Fibroblast of lung (primary cell): ENCODE measurements around the gene IGLL1. TPM values are rescaled to one million over a fixed set of nuclear protein-coding genes. Genes with fewer than 3 reads are reported as not detected.

Source experiments
- DNase-seq, 2 donors: peaks; one replicate each; pipeline versions ENCODE4 v3.0.0 to v3.0.0-alpha.2; 2010; ENCODE audit warnings: low read depth in 2 of 2
- H2AFZ ChIP-seq: 2 replicates; pipeline ENCODE4 v1.5.1; 2012; ENCODE audit warnings: low read length, control low read depth, inconsistent platforms
- H3K27ac ChIP-seq: 2 replicates; pipeline ENCODE4 v1.5.1; 2011; ENCODE audit warnings: low read length, control low read depth; ENCODE audit not compliant: insufficient read depth
- H3K27me3 ChIP-seq: 2 replicates; pipeline ENCODE4 v1.5.1; 2011; ENCODE audit warnings: mild to moderate bottlenecking, low read length; ENCODE audit not compliant: control insufficient read depth, insufficient read depth
- H3K36me3 ChIP-seq: 2 replicates; pipeline ENCODE4 v1.5.1; 2011; ENCODE audit warnings: low read length; ENCODE audit not compliant: control insufficient read depth, insufficient read depth
- H3K4me1 ChIP-seq: 2 replicates; pipeline ENCODE4 v1.5.1; 2011; ENCODE audit warnings: low read length; ENCODE audit not compliant: control insufficient read depth, insufficient read depth; ENCODE audit errors: extremely low read depth
- H3K4me2 ChIP-seq: 2 replicates; pipeline ENCODE4 v1.5.1; 2011; ENCODE audit warnings: low read length, control low read depth; ENCODE audit not compliant: insufficient read depth; ENCODE audit errors: extremely low read depth
- H3K4me3 ChIP-seq, 4 experiments: fragments of 200-600 bp in 1 of 4; sonication (generic) in 1 of 4; replicated peaks in 1 of 4; 2 replicates each; pipeline ENCODE4 v1.5.1; 2011 to 2016; ENCODE audit warnings: low read length in 4 of 4, low read depth in 3 of 4, mild to moderate bottlenecking in 3 of 4, control low read depth in 2 of 4, inconsistent platforms in 1 of 4, mixed read lengths in 1 of 4; ENCODE audit not compliant: insufficient read depth in 1 of 4; ENCODE audit errors: control extremely low read depth in 1 of 4
- H3K79me2 ChIP-seq: 2 replicates; pipeline ENCODE4 v1.5.1; 2012; ENCODE audit warnings: mild to moderate bottlenecking, low read length, inconsistent platforms; ENCODE audit not compliant: control insufficient read depth, insufficient read depth
- H3K9ac ChIP-seq: 2 replicates; pipeline ENCODE4 v1.5.1; 2011; ENCODE audit warnings: mild to moderate bottlenecking, low read length, control low read depth; ENCODE audit not compliant: insufficient read depth
- H3K9me3 ChIP-seq: 2 replicates; pipeline ENCODE4 v1.5.1; 2012; ENCODE audit warnings: low read depth, low read length; ENCODE audit not compliant: control insufficient read depth, insufficient read depth
- H4K20me1 ChIP-seq: 2 replicates; pipeline ENCODE4 v1.5.1; 2011; ENCODE audit warnings: low read length; ENCODE audit not compliant: control insufficient read depth, insufficient read depth; ENCODE audit errors: extremely low read depth
- CTCF ChIP-seq, 2 donors: IDR thresholded peaks in 1 of 2; conservative IDR thresholded peaks in 1 of 2; 1 replicate in 1 of 2; 2 replicates in 1 of 2; pipeline ENCODE4 v1.5.1; 2011 to 2012; ENCODE audit warnings: low read length in 2 of 2, control low read depth in 1 of 2, inconsistent platforms in 1 of 2, low read depth in 1 of 2, mild to moderate bottlenecking in 1 of 2
- EZH2 ChIP-seq: IDR thresholded peaks from 2 replicates; pipeline ENCODE4 v1.5.1; 2012; ENCODE audit warnings: low read length, control low read depth, mild to moderate bottlenecking; ENCODE audit errors: missing control alignments
- polyA plus RNA-seq, 2 donors: library from polyadenylated mRNA; depleted of rRNA in 1 of 2; stranded (reverse) in 1 of 2; unstranded in 1 of 2; fragments of >200 nt; gene quantifications; 2 replicates each; pipeline ENCODE4 v1.2.1, GENCODE V29; 2011 to 2012; ENCODE audit warnings: missing spikeins in 1 of 2
- total RNA-seq: library from RNA; depleted of rRNA; stranded (reverse); fragments of >200 nt; gene quantifications from 2 replicates; pipeline ENCODE4 v1.2.1, GENCODE V29; 2014

The IGLL1 gene
- total and polyA plus RNA-seq, 2 donors (not counting 1 experiment from before 2014, with no cell fraction given): not detected

- H3K27me3 ChIP-seq: no peaks in the 10 kb centered on the region
- no peak overlapping the region for H3K9ac ChIP-seq
- H4K20me1 ChIP-seq: no peaks in the 10 kb centered on the region
- no peak overlapping the region for H3K4me3 ChIP-seq
- H3K36me3 ChIP-seq: no peaks in the 10 kb centered on the region
- no peaks in the 10 kb centered on the region for H3K4me1 ChIP-seq
- no peaks in the 10 kb centered on the region for H3K9me3 ChIP-seq
- no peak overlapping the region for H2AFZ ChIP-seq
- H3K27ac ChIP-seq: no peak overlapping the region
- H3K79me2 ChIP-seq: no peaks in the 10 kb centered on the region
- DNase-seq: no peak
- H3K4me2 ChIP-seq: no peak overlapping the region
- TF ChIP-seq CTCF (conservative IDR thresholded peaks at IDR 0.05 in 1 of 2, IDR thresholded peaks at IDR 0.05 in 1 of 2; ENCODE audit: low read depth in 1 of 2, low read length in 2 of 2) (no peak), EZH2 (no peak)
Observed at GRCh38 chr22:23621082-23621780, 41.1 kb upstream of the IGLL1 start.

GRCh38 chr22:23613193-23613972 is 33.3 kb upstream of the IGLL1 start:
- Histone ChIP-seq H4K20me1 (no peaks in the 10 kb centered on the region), H3K9ac (no peak overlapping the region), H3K36me3 (no peaks in the 10 kb centered on the region), H3K4me1 (no peaks in the 10 kb centered on the region), H2AFZ (no peak overlapping the region), H3K4me2 (no peak overlapping the region), H3K27ac (no peak overlapping the region), H3K4me3 (no peak overlapping the region), H3K9me3 (no peaks in the 10 kb centered on the region), H3K27me3 (no peaks in the 10 kb centered on the region), H3K79me2 (no peaks in the 10 kb centered on the region)
- DNase-seq: peak in 1 of 2 donors; percentile 14
- TF ChIP-seq CTCF (conservative IDR thresholded peaks at IDR 0.05 in 1 of 2, IDR thresholded peaks at IDR 0.05 in 1 of 2; ENCODE audit: low read depth in 1 of 2, low read length in 2 of 2): no peak
- no peak for TF ChIP-seq EZH2

GRCh38 chr22:23609983-23610781 is 30.1 kb upstream of the IGLL1 start:
- Histone ChIP-seq H3K27ac (no peak overlapping the region), H3K79me2 (no peaks in the 10 kb centered on the region), H3K4me1 (no peaks in the 10 kb centered on the region), H3K9me3 (no peaks in the 10 kb centered on the region), H3K27me3 (no peaks in the 10 kb centered on the region), H3K36me3 (no peaks in the 10 kb centered on the region), H3K4me2 (no peak overlapping the region), H4K20me1 (no peaks in the 10 kb centered on the region), H3K4me3 (no peak overlapping the region), H2AFZ (no peak overlapping the region), H3K9ac (no peak overlapping the region)
- no peak for DNase-seq
- TF ChIP-seq EZH2 (no peak), CTCF (conservative IDR thresholded peaks at IDR 0.05 in 1 of 2, IDR thresholded peaks at IDR 0.05 in 1 of 2; ENCODE audit: low read depth in 1 of 2, low read length in 2 of 2) (no peak)
